DOHH2 (cell line): Measurements from ENCODE around the gene ZNF414.

Experiments
- H3F3A ChIP-seq: fragments of 200-600 bp; sonication (generic), shearing (Covaris generic); 2 replicates; pipeline ENCODE4 v1.6.0; 2016; ENCODE audit warnings: antibody characterized with exemption, mild to moderate bottlenecking; ENCODE audit not compliant: control insufficient read depth, insufficient read depth
- H3K27ac ChIP-seq: fragments of 200-600 bp; sonication (generic); 2 replicates; pipeline ENCODE4 v1.5.1; 2014; ENCODE audit warnings: low read depth, mild to moderate bottlenecking, low read length, moderate library complexity
- H3K27me3 ChIP-seq: fragments of 200-600 bp; sonication (generic); 2 replicates; pipeline ENCODE4 v1.6.1; 2014; ENCODE audit warnings: mild to moderate bottlenecking, low read length, mixed read lengths; ENCODE audit not compliant: control insufficient read depth
- H3K36me3 ChIP-seq: fragments of 200-600 bp; sonication (generic); 2 replicates; pipeline ENCODE4 v1.6.1; 2014; ENCODE audit warnings: mild to moderate bottlenecking, low read length, moderate library complexity, mixed read lengths; ENCODE audit not compliant: control insufficient read depth
- H3K4me1 ChIP-seq: fragments of 200-600 bp; sonication (generic); 2 replicates; pipeline ENCODE4 v1.6.1; 2014; ENCODE audit warnings: mild to moderate bottlenecking, low read length, mixed read lengths; ENCODE audit not compliant: control insufficient read depth
- H3K4me2 ChIP-seq: fragments of 200-600 bp; sonication (generic); 2 replicates; pipeline ENCODE4 v1.6.0; 2014; ENCODE audit warnings: mild to moderate bottlenecking, low read length, moderate library complexity
- H3K4me3 ChIP-seq: fragments of 200-600 bp; sonication (generic); 2 replicates; pipeline ENCODE4 v1.5.1; 2014; ENCODE audit warnings: mild to moderate bottlenecking, low read length, mixed read lengths
- H3K79me2 ChIP-seq: fragments of 200-600 bp; sonication (generic); 2 replicates; pipeline ENCODE4 v1.6.1; 2014; ENCODE audit warnings: mild to moderate bottlenecking, low read length, mixed read lengths; ENCODE audit not compliant: control insufficient read depth
- H3K9me2 ChIP-seq: fragments of 200-600 bp; sonication (generic); replicated peaks from 2 replicates; pipeline ENCODE4 v1.6.1; 2014; ENCODE audit warnings: mild to moderate bottlenecking, low read length, mixed read lengths; ENCODE audit not compliant: control insufficient read depth
- H3K9me3 ChIP-seq: fragments of 200-600 bp; sonication (generic); 2 replicates; pipeline ENCODE4 v1.6.1; 2014; ENCODE audit warnings: antibody characterized with exemption, low read length, mixed read lengths; ENCODE audit not compliant: control insufficient read depth, insufficient read depth
- H4K20me1 ChIP-seq: fragments of 200-600 bp; sonication (generic); 2 replicates; pipeline ENCODE4 v1.6.0; 2014; ENCODE audit warnings: low read depth, mild to moderate bottlenecking, antibody characterized with exemption, low read length, moderate library complexity; ENCODE audit not compliant: control insufficient read depth, insufficient read depth
- EZH2phosphoT487 ChIP-seq: fragments of 200-600 bp; sonication (generic); IDR thresholded peaks from 2 replicates; pipeline ENCODE4 v1.6.1; 2017; ENCODE audit warnings: borderline replicate concordance, mild to moderate bottlenecking, antibody characterized with exemption, low read length, moderate library complexity, mixed read lengths
- TF ChIP-seq, protein P1 (sequence below): fragments of 200-600 bp; sonication (generic); IDR thresholded peaks from one replicate; pipeline ENCODE4 v1.5.1; 2014; ENCODE audit warnings: antibody characterized with exemption, mild to moderate bottlenecking, low read depth, low read length; ENCODE audit not compliant: poor library complexity, severe bottlenecking

ZNF414 gene

DNA sequence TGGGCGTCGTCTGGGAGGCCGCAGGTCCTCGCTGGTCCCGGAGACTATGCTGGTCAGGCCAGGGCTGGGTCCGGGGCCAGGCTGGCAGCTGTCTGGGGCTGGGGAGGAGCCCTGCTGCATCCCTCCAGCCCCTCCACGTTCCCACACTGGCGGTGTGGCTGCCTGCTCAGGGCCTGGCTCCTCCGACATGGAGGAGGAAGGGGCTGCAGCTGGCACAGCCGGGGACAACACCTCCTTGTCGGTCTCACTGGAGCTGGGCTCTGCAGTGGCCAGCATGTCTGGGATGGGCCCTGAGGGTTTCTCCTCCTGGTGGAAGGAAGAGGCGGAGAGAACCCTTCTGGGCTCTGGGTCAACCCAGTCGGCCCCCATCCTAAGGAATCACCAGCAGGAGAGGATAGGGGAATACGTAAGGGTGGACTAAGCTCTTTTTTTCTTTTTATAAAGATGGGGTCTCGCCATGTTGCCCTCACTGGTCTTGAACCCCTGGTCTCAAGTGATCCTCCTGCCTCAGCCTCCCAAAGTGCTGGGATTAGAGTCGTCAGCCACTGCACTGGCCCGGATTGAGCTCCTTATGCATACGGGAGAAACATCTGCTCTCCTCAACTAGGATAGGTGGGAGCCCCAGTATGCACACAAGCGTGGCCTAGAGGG is 806 bp downstream of the ZNF414 start:
- Histone ChIP-seq H3K9me2 (no peaks in the 10 kb centered on the region), H4K20me1 (no peaks in the 10 kb centered on the region), H3K4me1 (peaks cover 28% of the 10 kb centered on the region), H3K79me2 (peaks cover 12% of the 10 kb centered on the region), H3K27ac (peak overlapping the region; percentile 75), H3K36me3 (no peaks in the 10 kb centered on the region; the same call in 1 of the 2 replicates), H3K4me3 (peak overlapping the region; percentile 85), H3K4me2 (peak overlapping the region; percentile 87), H3K27me3 (no peaks in the 10 kb centered on the region), H3F3A (no peaks in the 10 kb centered on the region), H3K9me3 (no peaks in the 10 kb centered on the region)
- TF ChIP-seq, protein P1, sequence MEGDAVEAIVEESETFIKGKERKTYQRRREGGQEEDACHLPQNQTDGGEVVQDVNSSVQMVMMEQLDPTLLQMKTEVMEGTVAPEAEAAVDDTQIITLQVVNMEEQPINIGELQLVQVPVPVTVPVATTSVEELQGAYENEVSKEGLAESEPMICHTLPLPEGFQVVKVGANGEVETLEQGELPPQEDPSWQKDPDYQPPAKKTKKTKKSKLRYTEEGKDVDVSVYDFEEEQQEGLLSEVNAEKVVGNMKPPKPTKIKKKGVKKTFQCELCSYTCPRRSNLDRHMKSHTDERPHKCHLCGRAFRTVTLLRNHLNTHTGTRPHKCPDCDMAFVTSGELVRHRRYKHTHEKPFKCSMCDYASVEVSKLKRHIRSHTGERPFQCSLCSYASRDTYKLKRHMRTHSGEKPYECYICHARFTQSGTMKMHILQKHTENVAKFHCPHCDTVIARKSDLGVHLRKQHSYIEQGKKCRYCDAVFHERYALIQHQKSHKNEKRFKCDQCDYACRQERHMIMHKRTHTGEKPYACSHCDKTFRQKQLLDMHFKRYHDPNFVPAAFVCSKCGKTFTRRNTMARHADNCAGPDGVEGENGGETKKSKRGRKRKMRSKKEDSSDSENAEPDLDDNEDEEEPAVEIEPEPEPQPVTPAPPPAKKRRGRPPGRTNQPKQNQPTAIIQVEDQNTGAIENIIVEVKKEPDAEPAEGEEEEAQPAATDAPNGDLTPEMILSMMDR, result no peak
- no peak for TF ChIP-seq EZH2phosphoT487

DNA sequence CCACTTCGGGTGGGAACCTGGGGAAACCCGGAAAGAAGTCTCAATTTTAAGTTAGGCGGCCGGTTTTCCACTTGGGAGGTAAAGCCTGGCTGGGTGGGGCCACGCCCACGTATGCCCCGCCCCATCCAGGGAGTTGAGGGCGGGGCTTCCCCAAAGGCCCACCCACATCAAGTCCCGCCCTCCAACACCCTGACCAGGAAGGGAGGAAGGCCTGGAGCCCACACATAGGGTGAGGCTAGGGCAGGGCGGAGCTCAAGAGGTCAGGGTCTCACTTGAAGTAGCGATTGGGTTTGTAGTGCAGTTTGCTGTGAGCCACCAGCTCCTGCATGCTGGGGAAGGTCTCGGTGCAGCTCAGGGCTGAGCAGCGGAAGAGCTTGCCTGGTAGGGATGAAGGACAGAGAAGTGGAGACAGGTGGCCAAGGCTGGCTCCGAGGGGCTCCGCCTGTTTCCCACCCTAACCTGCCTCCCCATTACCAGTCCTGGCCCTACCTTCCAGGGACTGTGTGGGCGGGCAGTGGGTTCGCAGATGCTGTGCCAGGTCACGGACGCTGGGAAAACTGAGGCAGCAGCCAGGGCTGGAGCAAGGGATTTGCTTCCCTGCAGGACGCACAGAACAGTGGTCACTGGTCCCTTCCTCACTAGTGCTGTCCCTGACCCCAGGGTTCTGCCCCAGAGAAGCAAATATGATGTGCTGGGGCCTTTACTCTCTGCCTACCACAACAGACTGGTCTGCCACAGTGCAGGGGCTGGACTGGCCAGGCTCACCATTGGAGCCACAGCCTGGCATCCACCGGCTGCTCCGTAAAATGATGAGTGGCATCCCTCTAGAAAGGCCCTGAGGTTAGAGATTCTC is 1.6 kb downstream of the ZNF414 start:
- no peaks in the 10 kb centered on the region for H3K9me3 ChIP-seq
- H3K4me2 ChIP-seq, result peak overlapping the region; percentile 87
- H3K4me3 ChIP-seq, result peak overlapping the region; percentile 85
- no peaks in the 10 kb centered on the region; the same call in 1 of the 2 replicates for H3K36me3 ChIP-seq
- no peaks in the 10 kb centered on the region for H3K27me3 ChIP-seq
- H4K20me1 ChIP-seq, result no peaks in the 10 kb centered on the region
- H3K79me2 ChIP-seq, result peaks cover 12% of the 10 kb centered on the region
- no peaks in the 10 kb centered on the region for H3F3A ChIP-seq
- H3K4me1 ChIP-seq, result peaks cover 21% of the 10 kb centered on the region
- H3K9me2 ChIP-seq, result no peaks in the 10 kb centered on the region
- no peak overlapping the region for H3K27ac ChIP-seq
- TF ChIP-seq, protein P1, result no peak
- no peak for TF ChIP-seq EZH2phosphoT487

DNA sequence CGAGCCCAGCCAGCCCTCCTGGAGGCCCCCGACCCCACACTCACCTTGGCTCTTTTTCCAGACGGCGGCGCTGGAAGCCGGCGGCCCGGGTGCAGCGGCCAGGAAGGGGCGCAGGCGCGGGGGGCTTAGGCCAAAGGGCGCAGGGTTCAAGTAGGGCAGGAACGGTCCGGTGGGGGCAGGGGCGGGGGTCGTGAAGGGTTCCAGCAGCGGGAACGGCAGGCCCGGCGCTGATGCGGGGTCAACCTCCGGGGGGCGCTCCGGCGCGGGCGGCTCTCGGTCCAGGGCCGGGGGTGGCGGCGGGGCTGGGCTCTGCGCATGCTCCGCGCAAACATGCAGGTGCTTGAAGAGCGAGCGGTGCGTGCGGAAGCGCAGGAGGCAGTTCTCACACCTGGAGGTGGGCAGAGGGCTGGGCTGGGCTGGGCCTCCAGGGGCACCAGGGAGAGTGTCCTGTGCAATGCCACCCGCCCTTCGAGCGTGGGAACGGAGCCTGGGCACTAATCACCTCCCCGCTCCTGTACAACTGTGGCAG is 2.3 kb downstream of the ZNF414 start:
- Histone ChIP-seq H3F3A (no peaks in the 10 kb centered on the region), H3K4me2 (no peak overlapping the region), H3K79me2 (peaks cover 12% of the 10 kb centered on the region), H4K20me1 (no peaks in the 10 kb centered on the region), H3K9me3 (no peaks in the 10 kb centered on the region), H3K4me3 (no peak overlapping the region), H3K27ac (no peak overlapping the region), H3K4me1 (peaks cover 21% of the 10 kb centered on the region), H3K27me3 (no peaks in the 10 kb centered on the region), H3K9me2 (no peaks in the 10 kb centered on the region), H3K36me3 (no peaks in the 10 kb centered on the region; the same call in 1 of the 2 replicates)
- TF ChIP-seq, protein P1, result peak; percentile 34
- no peak for TF ChIP-seq EZH2phosphoT487
